Ovary (tissue), 3 donors: ENCODE results near the gene PALM2AKAP2.

Experiments
- CTCF ChIP-seq, 3 donors: fragments of 450-650 bp in 2 of 3; fragments of 200-600 bp in 1 of 3; IDR thresholded peaks; one replicate each; pipeline versions ENCODE4 v1.5.1 to v1.8.0; 2016 to 2022; ENCODE audit warnings: antibody characterized with exemption in 3 of 3, mild to moderate bottlenecking in 1 of 3
- EP300 ChIP-seq: sonication (generic); formaldehyde crosslinking; IDR thresholded peaks from one replicate; pipeline ENCODE4 v1.6.1; 2017; ENCODE audit warnings: antibody characterized with exemption
- POLR2A ChIP-seq: fragments of 450-650 bp; IDR thresholded peaks from one replicate; pipeline ENCODE4 v1.6.1; 2017; ENCODE audit warnings: antibody characterized with exemption, mild to moderate bottlenecking, moderate library complexity
- donor health status: DM: no; HTN: no; CAD: no.

GRCh38 chr9:109799141-109799540 is 19.1 kb downstream of the PALM2AKAP2 start:
- TF ChIP-seq POLR2A (no peak), CTCF (IDR thresholded peaks at IDR 0.05) (no peak), EP300 (no peak)
